ENCODE measurements around the gene STX8.

The STX8 gene, protein sequence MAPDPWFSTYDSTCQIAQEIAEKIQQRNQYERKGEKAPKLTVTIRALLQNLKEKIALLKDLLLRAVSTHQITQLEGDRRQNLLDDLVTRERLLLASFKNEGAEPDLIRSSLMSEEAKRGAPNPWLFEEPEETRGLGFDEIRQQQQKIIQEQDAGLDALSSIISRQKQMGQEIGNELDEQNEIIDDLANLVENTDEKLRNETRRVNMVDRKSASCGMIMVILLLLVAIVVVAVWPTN

DNA sequence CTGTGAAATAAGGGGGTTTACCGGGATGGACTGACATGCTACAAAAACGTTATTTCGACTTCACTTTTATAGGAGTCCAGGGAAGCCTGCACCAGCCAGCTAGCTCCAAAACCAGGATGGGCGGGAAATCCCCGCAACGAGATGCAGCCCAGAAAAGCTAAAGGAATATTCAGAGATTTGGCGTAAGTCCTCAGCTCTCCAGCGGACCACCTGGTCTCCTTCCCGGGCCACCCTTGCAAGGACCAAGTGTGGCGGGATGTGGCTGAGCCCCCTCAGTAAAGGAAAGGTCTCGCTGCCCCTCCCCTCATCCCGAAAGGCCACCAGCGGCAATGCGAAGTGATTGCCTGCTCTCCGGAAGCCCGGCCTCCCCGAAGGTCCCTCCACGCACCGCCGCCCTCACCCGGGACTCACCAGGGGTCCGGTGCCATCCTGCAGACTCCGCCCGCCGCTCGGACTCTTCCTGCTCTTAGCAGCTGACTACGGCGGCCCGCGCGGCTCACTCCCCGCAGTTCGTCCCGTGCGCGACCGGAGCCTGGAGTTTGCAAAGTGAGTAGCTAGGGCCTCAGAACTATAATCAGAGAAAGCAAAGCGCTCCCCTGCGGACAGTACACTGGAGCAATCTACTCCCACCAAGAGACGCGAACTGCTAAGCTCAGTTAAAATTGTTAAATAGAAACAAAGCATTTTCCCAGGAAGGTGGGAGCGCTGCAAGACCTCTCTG, at the start of gene STX8:
Gene STX8, minus strand, starts transcription at position 440 of the 721 bp plus-strand sequence. Its CDS starts 12 bp downstream, at position 428.
- no peak for TF ChIP-seq EZH2phosphoT487 (IDR thresholded peaks at IDR 0.05; ENCODE audit: low read depth)
- TF ChIP-seq, protein P1, sequence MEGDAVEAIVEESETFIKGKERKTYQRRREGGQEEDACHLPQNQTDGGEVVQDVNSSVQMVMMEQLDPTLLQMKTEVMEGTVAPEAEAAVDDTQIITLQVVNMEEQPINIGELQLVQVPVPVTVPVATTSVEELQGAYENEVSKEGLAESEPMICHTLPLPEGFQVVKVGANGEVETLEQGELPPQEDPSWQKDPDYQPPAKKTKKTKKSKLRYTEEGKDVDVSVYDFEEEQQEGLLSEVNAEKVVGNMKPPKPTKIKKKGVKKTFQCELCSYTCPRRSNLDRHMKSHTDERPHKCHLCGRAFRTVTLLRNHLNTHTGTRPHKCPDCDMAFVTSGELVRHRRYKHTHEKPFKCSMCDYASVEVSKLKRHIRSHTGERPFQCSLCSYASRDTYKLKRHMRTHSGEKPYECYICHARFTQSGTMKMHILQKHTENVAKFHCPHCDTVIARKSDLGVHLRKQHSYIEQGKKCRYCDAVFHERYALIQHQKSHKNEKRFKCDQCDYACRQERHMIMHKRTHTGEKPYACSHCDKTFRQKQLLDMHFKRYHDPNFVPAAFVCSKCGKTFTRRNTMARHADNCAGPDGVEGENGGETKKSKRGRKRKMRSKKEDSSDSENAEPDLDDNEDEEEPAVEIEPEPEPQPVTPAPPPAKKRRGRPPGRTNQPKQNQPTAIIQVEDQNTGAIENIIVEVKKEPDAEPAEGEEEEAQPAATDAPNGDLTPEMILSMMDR (IDR thresholded peaks at IDR 0.05; ENCODE audit: low read depth, low read length), result no peak
- peak within 1 kb of the TSS; percentile 97 for H2AFZ ChIP-seq (ENCODE audit: low read depth, low read length)
- H3K27me3 ChIP-seq (ENCODE audit: low read depth, low read length), result no peaks in the 10 kb centered on the region
- peaks cover 7% of the 10 kb centered on the region for H3K79me2 ChIP-seq (ENCODE audit: low read length)
- H3K9me3 ChIP-seq (ENCODE audit: insufficient read depth, low read length), result no peaks in the 10 kb centered on the region
- H3K9ac ChIP-seq (ENCODE audit: low read length), result peak within 1 kb of the TSS; percentile 74
- peak within 1 kb of the TSS; percentile 83 for H3K4me2 ChIP-seq (ENCODE audit: low read length)
- H4K20me1 ChIP-seq (ENCODE audit: insufficient read depth, low read length), result no peaks in the 10 kb centered on the region
- H3K4me1 ChIP-seq (ENCODE audit: low read length), result peaks cover 6% of the 10 kb centered on the region; the same call in 1 of the 2 replicates
- no peaks in the 10 kb centered on the region for H3K36me3 ChIP-seq (replicated peaks; ENCODE audit: low read depth, low read length)
- peak within 1 kb of the TSS; percentile 29 for H3K27ac ChIP-seq (ENCODE audit: low read length)
- H3K4me3 ChIP-seq (ENCODE audit: low read length), result peak within 1 kb of the TSS; percentile 92

DNA sequence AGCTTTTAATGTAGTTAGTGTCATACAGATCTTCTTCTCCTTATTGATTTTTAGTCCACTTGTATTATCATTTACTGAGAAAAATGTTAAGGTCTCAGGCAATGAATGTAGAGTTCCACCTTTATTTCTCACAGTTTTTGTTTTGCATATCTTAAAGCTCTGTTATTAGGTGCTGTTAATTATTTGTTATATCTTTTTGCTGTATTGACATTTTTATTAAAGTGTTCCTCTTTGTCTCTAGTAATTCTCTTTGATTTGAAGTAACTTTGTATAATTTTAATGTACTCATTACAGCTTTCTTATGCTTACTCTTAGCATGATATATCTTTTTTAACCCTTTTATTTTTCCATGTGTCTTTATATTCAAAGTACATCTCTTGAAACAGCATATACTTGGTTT, 47.3 kb upstream of the STX8 start:
- Histone ChIP-seq H3K27ac (ENCODE audit: low read length) (no peak overlapping the region), H3K9me3 (ENCODE audit: insufficient read depth, low read length) (no peaks in the 10 kb centered on the region), H2AFZ (ENCODE audit: low read depth, low read length) (no peak overlapping the region), H3K4me2 (ENCODE audit: low read length) (no peak overlapping the region), H4K20me1 (ENCODE audit: insufficient read depth, low read length) (no peaks in the 10 kb centered on the region), H3K4me3 (ENCODE audit: low read length) (no peak overlapping the region), H3K27me3 (ENCODE audit: low read depth, low read length) (no peaks in the 10 kb centered on the region), H3K9ac (ENCODE audit: low read length) (no peak overlapping the region), H3K4me1 (ENCODE audit: low read length) (no peaks in the 10 kb centered on the region), H3K79me2 (ENCODE audit: low read length) (no peaks in the 10 kb centered on the region), H3K36me3 (replicated peaks; ENCODE audit: low read depth, low read length) (no peaks in the 10 kb centered on the region)
- no peak for TF ChIP-seq EZH2phosphoT487 (IDR thresholded peaks at IDR 0.05; ENCODE audit: low read depth)

DNA sequence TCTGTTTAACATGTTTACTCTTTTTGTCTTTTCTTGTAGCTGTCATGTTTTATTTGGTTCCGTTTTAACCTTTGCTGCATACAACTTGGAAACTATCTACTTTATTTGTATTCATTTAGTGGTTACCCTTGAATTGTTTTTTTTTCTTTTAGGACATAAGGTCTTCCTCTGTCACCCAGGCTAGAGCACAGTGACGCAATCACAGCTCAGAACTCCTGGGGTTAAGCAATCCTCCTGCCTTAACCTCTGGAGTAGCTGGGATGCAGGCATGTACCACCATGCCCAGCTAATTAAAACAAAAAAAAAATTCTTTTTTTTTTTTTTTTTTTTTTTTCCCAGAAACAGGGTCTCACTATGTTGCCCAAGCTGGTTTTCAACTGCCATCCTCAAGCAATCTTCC, 39.9 kb upstream of the STX8 start:
- H3K9me3 ChIP-seq (ENCODE audit: insufficient read depth, low read length), result no peaks in the 10 kb centered on the region
- no peak overlapping the region for H3K27ac ChIP-seq (ENCODE audit: low read length)
- no peak overlapping the region for H2AFZ ChIP-seq (ENCODE audit: low read depth, low read length)
- no peak overlapping the region for H3K9ac ChIP-seq (ENCODE audit: low read length)
- no peaks in the 10 kb centered on the region for H3K4me1 ChIP-seq (ENCODE audit: low read length)
- no peak overlapping the region for H3K4me3 ChIP-seq (ENCODE audit: low read length)
- no peaks in the 10 kb centered on the region for H3K79me2 ChIP-seq (ENCODE audit: low read length)
- no peak overlapping the region for H3K4me2 ChIP-seq (ENCODE audit: low read length)
- TF ChIP-seq, protein P1 (IDR thresholded peaks at IDR 0.05; ENCODE audit: low read depth, low read length), result no peak
- no peak for TF ChIP-seq EZH2phosphoT487 (IDR thresholded peaks at IDR 0.05; ENCODE audit: low read depth)
- no peaks in the 10 kb centered on the region for H3K27me3 ChIP-seq (ENCODE audit: low read depth, low read length)
- no peaks in the 10 kb centered on the region for H4K20me1 ChIP-seq (ENCODE audit: insufficient read depth, low read length)
- no peaks in the 10 kb centered on the region for H3K36me3 ChIP-seq (replicated peaks; ENCODE audit: low read depth, low read length)

DNA sequence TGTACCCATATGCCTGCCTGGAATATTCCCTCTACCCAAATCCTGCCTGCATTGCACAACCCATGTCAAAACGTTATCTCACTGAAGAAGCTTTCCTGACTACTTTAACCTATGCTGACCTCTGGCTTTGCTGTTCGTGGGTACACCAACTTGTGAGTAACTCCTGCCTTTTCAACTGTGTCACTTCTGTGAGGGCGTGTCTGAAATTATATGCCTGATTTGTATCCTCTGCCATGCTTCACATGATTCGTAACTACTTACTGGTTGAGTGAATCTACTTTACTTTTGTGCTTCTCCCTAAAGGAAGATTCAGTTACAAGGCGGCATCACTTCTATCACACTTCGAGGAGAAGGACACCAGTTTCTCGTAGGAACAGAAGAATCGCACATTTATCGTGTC, 36.4 kb upstream of the STX8 start:
- Histone ChIP-seq H3K9ac (ENCODE audit: low read length) (no peak overlapping the region), H2AFZ (ENCODE audit: low read depth, low read length) (no peak overlapping the region), H3K27me3 (ENCODE audit: low read depth, low read length) (no peaks in the 10 kb centered on the region), H4K20me1 (ENCODE audit: insufficient read depth, low read length) (no peaks in the 10 kb centered on the region), H3K4me3 (ENCODE audit: low read length) (no peak overlapping the region), H3K27ac (ENCODE audit: low read length) (no peak overlapping the region), H3K79me2 (ENCODE audit: low read length) (no peaks in the 10 kb centered on the region), H3K4me1 (ENCODE audit: low read length) (no peaks in the 10 kb centered on the region), H3K4me2 (ENCODE audit: low read length) (no peak overlapping the region), H3K9me3 (ENCODE audit: insufficient read depth, low read length) (no peaks in the 10 kb centered on the region), H3K36me3 (replicated peaks; ENCODE audit: low read depth, low read length) (no peaks in the 10 kb centered on the region)
- TF ChIP-seq, protein P1 (IDR thresholded peaks at IDR 0.05; ENCODE audit: low read depth, low read length), result no peak
- no peak for TF ChIP-seq EZH2phosphoT487 (IDR thresholded peaks at IDR 0.05; ENCODE audit: low read depth)
